Mesodermal cell (in vitro differentiated cells): Measurements from ENCODE around the gene NPHS1.
"Not testable (repeated sequence)": the region's sequence is repeated elsewhere in the genome, so short reads cannot be mapped to it uniquely, and the experiment has no call there.

Experiments
- H3K27ac ChIP-seq: 2 replicates; pipeline ENCODE4 v1.7.0; 2013; ENCODE audit warnings: mild to moderate bottlenecking, low read depth, low read length, moderate library complexity; ENCODE audit not compliant: severe bottlenecking
- H3K36me3 ChIP-seq: 2 replicates; pipeline ENCODE4 v1.7.1; 2013; ENCODE audit warnings: mild to moderate bottlenecking, low read length, moderate library complexity; ENCODE audit not compliant: control insufficient read depth, insufficient read depth
- H3K4me1 ChIP-seq: one replicate; pipeline ENCODE4 v1.7.1; 2013; ENCODE audit warnings: mild to moderate bottlenecking, low read length; ENCODE audit not compliant: insufficient read depth, control insufficient read depth, poor library complexity, severe bottlenecking
- H3K4me3 ChIP-seq: 2 replicates; pipeline ENCODE4 v1.7.0; 2013; ENCODE audit warnings: low read length, control low read depth, mild to moderate bottlenecking; ENCODE audit not compliant: insufficient read depth, poor library complexity, severe bottlenecking; ENCODE audit errors: extremely low read depth
- H3K9me3 ChIP-seq: 2 replicates; pipeline ENCODE4 v1.7.1; 2013; ENCODE audit warnings: mild to moderate bottlenecking, low read length, moderate library complexity; ENCODE audit not compliant: control insufficient read depth
- WGBS, 2 experiments: methylation state at CpG; one replicate each; pipeline ENCODE4 v1.1.5; 2013; ENCODE audit warnings: missing lambda C conversion rate in 2 of 2; ENCODE audit not compliant: insufficient coverage in 2 of 2; 5-methylcytosine and 5-hydroxymethylcytosine counted together

Gene NPHS1

DNA sequence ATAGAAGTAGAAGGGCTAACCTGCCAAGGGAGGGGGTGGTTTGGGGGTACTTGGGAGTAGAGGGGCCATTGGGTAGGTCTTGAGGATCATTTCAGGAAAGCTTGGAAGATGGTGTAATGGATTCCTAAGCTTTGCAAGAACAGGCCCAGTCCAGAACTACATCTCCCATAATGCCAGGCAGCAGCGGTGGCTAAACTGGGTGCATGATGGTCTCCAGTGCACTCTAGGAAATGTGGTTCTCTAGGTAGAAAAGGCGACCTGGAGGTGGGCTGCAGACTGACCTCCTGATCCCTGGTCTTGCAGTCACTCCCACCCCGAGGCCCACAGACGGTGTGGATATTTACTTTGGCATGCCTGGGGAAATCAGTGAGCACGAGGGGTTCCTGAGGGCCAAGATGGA, 19.9 kb upstream of the NPHS1 start:
- no peaks in the 10 kb centered on the region for H3K36me3 ChIP-seq
- WGBS, 2 experiments = 68 to 91% methylated on average over 3 to 4 of the region's 5 CpGs
- peaks cover 5% of the 10 kb centered on the region for H3K4me1 ChIP-seq
- H3K4me3 ChIP-seq = no peak overlapping the region
- no peak overlapping the region for H3K27ac ChIP-seq
- no peaks in the 10 kb centered on the region for H3K9me3 ChIP-seq

DNA sequence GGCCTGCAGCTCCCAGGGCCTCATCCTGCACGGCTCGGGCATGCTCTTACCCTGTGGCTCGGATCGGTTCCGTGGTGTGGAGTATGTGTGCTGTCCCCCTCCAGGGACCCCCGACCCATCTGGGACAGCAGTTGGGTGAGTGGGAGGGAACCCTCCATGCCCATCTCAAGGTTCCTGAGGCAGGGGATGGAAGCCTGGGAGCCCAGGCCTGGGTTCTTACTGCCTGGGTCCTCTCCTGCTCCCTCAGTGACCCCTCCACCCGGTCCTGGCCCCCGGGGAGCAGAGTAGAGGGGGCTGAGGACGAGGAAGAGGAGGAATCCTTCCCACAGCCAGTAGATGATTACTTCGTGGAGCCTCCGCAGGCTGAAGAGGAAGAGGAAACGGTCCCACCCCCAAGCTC, 19.3 kb upstream of the NPHS1 start:
- H3K4me3 ChIP-seq = no peak overlapping the region
- 94% methylated on average over 5 of the region's 12 CpGs; no CpG with 5 or more reads in 1 of the 2 experiments for WGBS, 2 experiments
- no peaks in the 10 kb centered on the region for H3K36me3 ChIP-seq
- H3K27ac ChIP-seq = no peak overlapping the region
- H3K4me1 ChIP-seq = peaks cover 5% of the 10 kb centered on the region
- H3K9me3 ChIP-seq = no peaks in the 10 kb centered on the region

DNA sequence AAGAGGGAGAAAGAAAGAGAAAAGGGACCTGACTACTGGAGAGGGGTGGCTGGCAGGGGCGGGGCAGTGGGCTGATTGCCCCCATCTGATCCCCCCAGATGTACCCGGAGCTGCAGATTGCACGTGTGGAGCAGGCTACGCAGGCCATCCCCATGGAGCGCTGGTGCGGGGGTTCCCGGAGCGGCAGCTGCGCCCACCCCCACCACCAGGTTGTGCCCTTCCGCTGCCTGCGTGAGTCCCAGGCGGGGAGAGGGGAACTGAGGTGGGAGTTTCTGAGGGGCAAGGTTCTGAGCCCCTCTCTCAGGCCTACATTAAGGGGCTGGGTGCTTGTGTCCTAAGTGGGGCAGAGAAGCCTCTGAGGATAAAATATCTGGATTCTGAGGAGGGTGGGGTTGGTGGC, 18.5 kb upstream of the NPHS1 start:
- peaks cover 5% of the 10 kb centered on the region for H3K4me1 ChIP-seq
- H3K4me3 ChIP-seq = no peak overlapping the region
- H3K9me3 ChIP-seq = no peaks in the 10 kb centered on the region
- H3K36me3 ChIP-seq = no peaks in the 10 kb centered on the region
- no peak overlapping the region for H3K27ac ChIP-seq
- WGBS, 2 experiments = 89 to 93% methylated on average over 8 to 12 of the region's 12 CpGs

- H3K9me3 ChIP-seq, H3K4me1 ChIP-seq, H3K36me3 ChIP-seq, H3K27ac ChIP-seq: not testable (repeated sequence)
- H3K4me3 ChIP-seq = peak overlapping the region; percentile 45
- WGBS, 2 experiments = 46 to 54% methylated on average over 22 to 26 of the region's 26 CpGs
Observed at GRCh38 chr19:35870124-35870736, 17.9 kb upstream of the NPHS1 start.

DNA sequence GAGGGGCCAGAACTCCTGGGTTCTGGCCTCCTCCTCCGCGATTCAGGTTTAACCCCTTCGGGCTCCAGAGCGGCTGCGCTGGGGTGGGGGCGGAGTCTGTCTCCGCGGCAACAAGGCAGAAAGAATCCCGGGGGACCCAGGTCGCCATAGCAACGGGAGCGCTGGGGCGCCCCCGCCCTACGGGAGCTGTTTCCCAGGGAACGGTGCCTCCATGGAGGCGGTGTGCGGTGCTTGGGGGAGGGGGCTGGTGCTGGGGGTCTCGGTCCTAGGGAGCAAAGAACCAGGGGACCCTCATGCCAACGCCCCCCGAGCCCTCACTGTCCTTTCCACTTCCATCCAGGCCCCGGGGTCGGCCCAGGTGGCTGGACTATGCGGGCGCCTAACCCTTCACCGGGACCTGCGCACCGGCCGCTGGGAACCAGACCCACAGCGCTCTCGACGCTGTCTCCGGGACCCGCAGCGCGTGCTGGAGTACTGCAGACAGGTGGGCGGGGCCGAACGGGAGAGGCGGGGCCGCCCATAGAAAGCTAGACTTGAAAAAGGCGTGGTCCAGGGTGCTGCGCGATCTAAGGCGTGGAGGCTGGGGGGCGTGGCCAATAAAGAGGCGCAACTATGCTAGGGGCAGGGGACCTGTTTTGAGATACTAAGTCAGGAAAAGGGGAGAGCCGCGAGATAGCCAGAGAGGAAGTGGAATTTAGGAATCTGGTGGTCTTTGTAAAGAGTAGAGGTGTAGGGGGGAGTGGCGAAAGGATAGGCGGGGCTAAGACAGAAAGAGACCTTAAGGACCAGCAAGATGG, 17.2 kb upstream of the NPHS1 start:
- H3K9me3 ChIP-seq = no peaks in the 10 kb centered on the region
- peaks cover 5% of the 10 kb centered on the region for H3K4me1 ChIP-seq
- H3K4me3 ChIP-seq = peak overlapping the region; percentile 45
- 0 to 1% methylated on average over 43 to 44 of the region's 51 CpGs for whole genome bisulfite sequencing, 2 experiments
- H3K36me3 ChIP-seq = no peaks in the 10 kb centered on the region
- H3K27ac ChIP-seq = peak overlapping the region; percentile 74

GRCh38 chr19:35868823-35869326, 16.6 kb upstream of the NPHS1 start:
- Histone ChIP-seq H3K4me3 (peak overlapping the region; percentile 45), H3K4me1 (peaks cover 5% of the 10 kb centered on the region), H3K36me3 (no peaks in the 10 kb centered on the region), H3K27ac (peak overlapping the region; percentile 74), H3K9me3 (no peaks in the 10 kb centered on the region)
- WGBS, 2 experiments = 0% methylated on average over 5 to 9 of the region's 15 CpGs

DNA sequence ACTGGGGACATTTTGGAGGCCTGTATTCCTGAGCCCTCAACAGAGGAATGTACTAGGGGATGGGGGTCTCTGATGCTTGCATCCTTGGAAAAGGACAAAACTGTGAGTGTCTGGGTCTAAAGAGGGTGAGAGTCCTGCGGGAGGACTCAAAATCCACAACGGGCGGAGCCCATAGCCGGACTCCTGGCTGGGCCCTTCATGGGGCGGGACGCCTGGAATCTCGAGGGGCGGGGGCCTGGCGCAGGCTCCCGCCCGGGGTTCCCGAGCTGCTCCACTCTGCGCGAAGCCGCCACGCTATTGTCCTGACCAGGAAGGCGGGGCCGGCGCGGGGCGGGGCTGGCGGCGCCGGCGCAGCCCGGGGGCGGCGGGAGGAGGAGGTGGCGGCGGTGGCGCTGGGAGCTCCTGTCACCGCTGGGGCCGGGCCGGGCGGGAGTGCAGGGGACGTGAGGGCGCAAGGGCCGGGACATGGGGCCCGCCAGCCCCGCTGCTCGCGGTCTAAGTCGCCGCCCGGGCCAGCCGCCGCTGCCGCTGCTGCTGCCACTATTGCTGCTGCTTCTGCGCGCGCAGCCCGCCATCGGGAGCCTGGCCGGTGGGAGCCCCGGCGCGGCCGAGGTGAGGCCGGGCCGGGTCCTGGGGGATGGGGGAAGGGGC, 16.0 kb upstream of the NPHS1 start, which contains the start of gene APLP1:
Gene APLP1, plus strand, starts transcription at position 403 of the 651 bp plus-strand sequence. Its CDS starts 63 bp downstream, at position 466.
- Histone ChIP-seq H3K4me3 (peak within 1 kb of the TSS; percentile 45), H3K9me3 (no peaks in the 10 kb centered on the region), H3K36me3 (no peaks in the 10 kb centered on the region), H3K4me1 (peaks cover 5% of the 10 kb centered on the region), H3K27ac (peak within 1 kb of the TSS; percentile 74)
- whole genome bisulfite sequencing, 2 experiments = 1 to 2% methylated on average over 54 to 59 of the region's 60 CpGs

DNA sequence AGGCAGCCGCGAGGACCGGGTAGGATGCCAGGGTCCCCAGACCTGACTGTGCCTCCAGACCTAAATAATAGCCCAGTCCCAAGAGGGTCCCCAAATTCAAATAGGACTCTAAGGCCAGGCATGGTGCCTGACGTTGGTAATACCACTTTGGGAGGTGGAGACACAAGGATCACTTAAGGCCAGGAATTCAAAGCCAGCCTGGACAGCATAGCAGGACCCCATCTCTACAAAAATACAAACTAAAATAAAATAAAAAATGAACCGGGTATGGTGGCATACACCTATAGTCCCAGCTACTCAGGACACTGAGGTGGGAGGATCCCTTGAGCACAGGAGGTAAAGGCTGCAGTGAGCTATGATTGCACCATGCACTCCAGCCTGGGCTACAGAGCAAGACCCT, 10.7 kb upstream of the NPHS1 start:
- Histone ChIP-seq H3K4me1 (peaks cover 6% of the 10 kb centered on the region), H3K36me3 (no peaks in the 10 kb centered on the region), H3K9me3 (no peaks in the 10 kb centered on the region), H3K27ac (no peak overlapping the region), H3K4me3 (no peak overlapping the region)
- 90 to 95% methylated on average over 2 to 4 of the region's 5 CpGs for WGBS, 2 experiments

- Histone ChIP-seq H3K27ac (no peak overlapping the region), H3K9me3 (no peaks in the 10 kb centered on the region), H3K4me1 (peaks cover 6% of the 10 kb centered on the region), H3K4me3 (no peak overlapping the region), H3K36me3 (no peaks in the 10 kb centered on the region)
- WGBS, 2 experiments = 88 to 95% methylated on average over 14 of the region's 14 CpGs
Observed at GRCh38 chr19:35862528-35862927, 10.2 kb upstream of the NPHS1 start.

- peak overlapping the region; percentile 22 for H3K4me3 ChIP-seq
- no peaks in the 10 kb centered on the region for H3K9me3 ChIP-seq
- H3K27ac ChIP-seq = no peak overlapping the region
- no peaks in the 10 kb centered on the region for H3K36me3 ChIP-seq
- H3K4me1 ChIP-seq = peaks cover 6% of the 10 kb centered on the region
- WGBS, 2 experiments = 43 to 44% methylated on average over 16 to 17 of the region's 19 CpGs
Observed at GRCh38 chr19:35861640-35862160, 9.4 kb upstream of the NPHS1 start.
